ENCODE data around the gene MBD2. TPM values are rescaled to one million over a fixed set of nuclear protein-coding genes. Genes with fewer than 3 reads are reported as not detected.
A peak's percentile ranks its signal among the peaks of the same experiment; 100 is the strongest.

The MBD2 gene
- total RNA-seq, 1 donor from 2014 or later: 40.4 TPM

GRCh38 chr18:54119524-54120019 is 104.9 kb downstream of the MBD2 start:
- TF ChIP-seq CTCF (IDR thresholded peaks at IDR 0.05; ENCODE audit: unreplicated experiment): peak; percentile 94
- no peak for DNase-seq (ENCODE audit: low spot score, unreplicated experiment)
- no peaks in the 10 kb centered on the region for H3K36me3 Mint-ChIP-seq (ENCODE audit: insufficient read depth)
- H3K27me3 Mint-ChIP-seq: peaks cover 26% of the 10 kb centered on the region
- no peaks in the 10 kb centered on the region for H3K9me3 Mint-ChIP-seq (ENCODE audit: low read depth)
- H3K4me1 Mint-ChIP-seq (ENCODE audit: low read depth): peaks cover 6% of the 10 kb centered on the region
- H3K27ac Mint-ChIP-seq: no peak overlapping the region
- peak overlapping the region; percentile 48 for H3K4me3 Mint-ChIP-seq (ENCODE audit: low read depth)

- Mint-ChIP-seq H3K4me1 (ENCODE audit: low read depth) (peaks cover 6% of the 10 kb centered on the region), H3K27ac (no peak overlapping the region), H3K9me3 (ENCODE audit: low read depth) (no peaks in the 10 kb centered on the region), H3K4me3 (ENCODE audit: low read depth) (no peak overlapping the region), H3K27me3 (peaks cover 26% of the 10 kb centered on the region), H3K36me3 (ENCODE audit: insufficient read depth) (no peaks in the 10 kb centered on the region)
- TF ChIP-seq CTCF (IDR thresholded peaks at IDR 0.05; ENCODE audit: unreplicated experiment): no peak
- DNase-seq (ENCODE audit: low spot score, unreplicated experiment): no peak
Measured at GRCh38 chr18:54117853-54118773, 106.4 kb downstream of the MBD2 start.

GRCh38 chr18:54116541-54117257 is 107.8 kb downstream of the MBD2 start:
- H3K27ac Mint-ChIP-seq: no peak overlapping the region
- H3K9me3 Mint-ChIP-seq (ENCODE audit: low read depth): no peaks in the 10 kb centered on the region
- peaks cover 6% of the 10 kb centered on the region for H3K4me1 Mint-ChIP-seq (ENCODE audit: low read depth)

GRCh38 chr18:54112356-54112755 is 112.1 kb downstream of the MBD2 start:
- Mint-ChIP-seq H3K27me3 (peaks cover 15% of the 10 kb centered on the region), H3K9me3 (ENCODE audit: low read depth) (peaks cover 4% of the 10 kb centered on the region), H3K4me1 (ENCODE audit: low read depth) (peaks cover 3% of the 10 kb centered on the region), H3K36me3 (ENCODE audit: insufficient read depth) (no peaks in the 10 kb centered on the region), H3K4me3 (ENCODE audit: low read depth) (no peak overlapping the region), H3K27ac (no peak overlapping the region)
- TF ChIP-seq CTCF (IDR thresholded peaks at IDR 0.05; ENCODE audit: unreplicated experiment): no peak
- no peak for DNase-seq (ENCODE audit: low spot score, unreplicated experiment)

More at GRCh38 chr18:54116541-54117257, 107.8 kb downstream of the MBD2 start:
- TF ChIP-seq CTCF (IDR thresholded peaks at IDR 0.05; ENCODE audit: unreplicated experiment): no peak
- no peak overlapping the region for H3K4me3 Mint-ChIP-seq (ENCODE audit: low read depth)
- H3K36me3 Mint-ChIP-seq (ENCODE audit: insufficient read depth): no peaks in the 10 kb centered on the region
- peaks cover 31% of the 10 kb centered on the region for H3K27me3 Mint-ChIP-seq
- no peak for DNase-seq (ENCODE audit: low spot score, unreplicated experiment)

GRCh38 chr18:54109131-54109683 is 115.3 kb downstream of the MBD2 start:
- H3K27me3 Mint-ChIP-seq: peaks cover 5% of the 10 kb centered on the region
- DNase-seq (ENCODE audit: low spot score, unreplicated experiment): no peak
- H3K36me3 Mint-ChIP-seq (ENCODE audit: insufficient read depth): no peaks in the 10 kb centered on the region

More at GRCh38 chr18:54109131-54109683, 115.3 kb downstream of the MBD2 start:
- Mint-ChIP-seq H3K27ac (no peak overlapping the region), H3K4me1 (ENCODE audit: low read depth) (no peaks in the 10 kb centered on the region), H3K9me3 (ENCODE audit: low read depth) (peaks cover 4% of the 10 kb centered on the region), H3K4me3 (ENCODE audit: low read depth) (no peak overlapping the region)
- no peak for TF ChIP-seq CTCF (IDR thresholded peaks at IDR 0.05; ENCODE audit: unreplicated experiment)
